T47D (cell line): Measurements from ENCODE around the gene NBAS.

ENCODE experiments used
- DNase-seq, 2 experiments: peaks; one replicate each; pipeline versions ENCODE4 v3.0.0 to v3.0.0-alpha.2; 2011 to 2012; ENCODE audit warnings: low read depth in 1 of 2, low spot score in 1 of 2
- JUND ChIP-seq: IDR thresholded peaks from 2 replicates; pipeline ENCODE4 v1.6.1; 2012; ENCODE audit warnings: low read depth
- in situ Hi-C: cut with HindIII; loops from 2 replicates; pipeline ENCODE4 v1.10.0; 2016; ENCODE audit warnings: low sequenced_read_pairs, low pct_unique_long_range_greater_than_20kb

Gene NBAS

GRCh38 chr2:15596968-15597367 is 35.8 kb upstream of the NBAS start:
- in situ Hi-C loops: no loop called here
- no peak for DNase-seq
- TF ChIP-seq JUND: no peak

GRCh38 chr2:15596350-15596749 is 35.2 kb upstream of the NBAS start:
- TF ChIP-seq JUND: no peak
- in situ Hi-C loops: no loop called here
- no peak for DNase-seq

- DNase-seq: no peak
- no peak for TF ChIP-seq JUND
- in situ Hi-C loops: no loop called here
Observed at GRCh38 chr2:15595936-15596335, 34.8 kb upstream of the NBAS start.

- no peak for TF ChIP-seq JUND
- in situ Hi-C loops: no loop called here
- no peak for DNase-seq
Observed at GRCh38 chr2:15595342-15595905, 34.3 kb upstream of the NBAS start.

GRCh38 chr2:15594291-15595256 is 33.4 kb upstream of the NBAS start:
- in situ Hi-C loops: no loop called here
- no peak for TF ChIP-seq JUND

GRCh38 chr2:15593327-15593705 is 32.2 kb upstream of the NBAS start:
- no peak for DNase-seq
- TF ChIP-seq JUND: no peak
- in situ Hi-C loops: no loop called here

More at GRCh38 chr2:15594291-15595256, 33.4 kb upstream of the NBAS start:
- DNase-seq: no peak

- in situ Hi-C loops: no loop called here
- DNase-seq: peak; percentile 55 to 84
- TF ChIP-seq JUND: no peak
Observed at GRCh38 chr2:15591692-15592463, 30.7 kb upstream of the NBAS start, which contains the start of gene DDX1. DDX1 (plus strand) TSS chr2:15591868; CDS start chr2:15591934, 66 bp downstream.

- no peak for DNase-seq
- no peak for TF ChIP-seq JUND
- in situ Hi-C loops: no loop called here
Observed at GRCh38 chr2:15591373-15591691, 30.2 kb upstream of the NBAS start.

GRCh38 chr2:15588329-15588919 is 27.3 kb upstream of the NBAS start:
- peak; percentile 8 to 68 for DNase-seq
- in situ Hi-C loops: no loop called here
- TF ChIP-seq JUND: no peak

GRCh38 chr2:15584767-15585469 is 23.8 kb upstream of the NBAS start:
- TF ChIP-seq JUND: no peak
- in situ Hi-C loops: no loop called here
- no peak for DNase-seq

DNA sequence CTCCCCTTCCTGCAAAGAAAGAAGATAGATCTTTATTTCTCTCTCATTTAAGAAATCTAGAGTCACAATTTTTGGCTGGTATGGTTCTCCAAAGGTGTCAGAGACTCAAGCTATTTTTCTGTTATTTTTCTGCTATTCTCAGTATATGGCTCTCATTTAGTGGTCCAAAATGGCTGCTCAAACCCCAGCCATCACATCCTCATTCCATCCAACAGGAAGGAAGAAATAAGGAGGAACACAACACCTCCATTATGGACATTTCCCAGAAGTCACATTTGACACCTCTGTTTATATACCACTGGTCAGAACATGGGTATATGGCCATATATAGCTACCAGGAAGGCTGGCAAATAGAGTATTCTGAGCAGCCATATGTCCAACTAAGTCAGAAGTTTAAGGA is 23.2 kb upstream of the NBAS start:
- no peak for TF ChIP-seq JUND
- in situ Hi-C loops: no loop called here
- DNase-seq: no peak

DNA sequence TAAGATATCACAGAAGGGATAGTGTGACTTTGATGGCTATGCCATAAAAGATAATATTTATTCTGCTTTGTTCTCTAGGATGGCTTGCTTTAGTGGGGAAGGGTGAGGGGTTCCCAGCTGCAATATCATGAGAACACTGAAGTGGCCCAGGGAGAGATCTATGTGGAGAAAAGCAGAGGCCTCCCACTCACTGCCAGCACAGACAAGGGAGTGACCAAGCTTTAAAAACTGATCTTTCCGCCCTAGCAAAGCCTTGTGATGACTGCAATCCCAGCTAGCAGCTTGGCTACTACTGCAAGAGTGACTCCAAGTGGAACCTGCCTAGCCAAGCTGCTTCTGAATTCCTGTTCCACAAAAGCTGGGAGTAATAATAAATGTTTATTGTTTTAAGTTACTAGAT is 22.7 kb upstream of the NBAS start:
- DNase-seq: no peak
- TF ChIP-seq JUND: no peak
- in situ Hi-C loops: no loop called here
